HepG2 (cell line): ENCODE results near the gene PPA2. TPM values are rescaled to one million over a fixed set of nuclear protein-coding genes. Genes with fewer than 3 reads are reported as not detected.
A peak's percentile ranks its signal among the peaks of the same experiment; 100 is the strongest.

Source experiments
- ATAC-seq: fragments of 200-7000 bp; cut with Tn5 transposase; 3 replicates; pipeline ENCODE4 v1.9.1; 2020; ENCODE audit warnings: mild to moderate bottlenecking, moderate library complexity
- BruUV-seq: library from RNA; stranded (reverse); fragments of 400-500 nt; replicated peaks from 2 replicates; lab custom pipeline; 2021; lab: Mats Ljungman, UMichigan
- CTCF ChIA-PET: fragments of 300-600 bp; formaldehyde crosslinking; extraction: SDS; loops from one replicate; lab custom pipeline; 2021; ENCODE audit warnings: low total read pairs, inconsistent platforms, low intra/inter-chr PET ratio; lab: Yijun Ruan, JAX
- POLR2A ChIA-PET: fragments of 350-600 bp; sonication (Branson Sonifier 250); formaldehyde crosslinking; loops from one replicate; lab custom pipeline; 2020; ENCODE audit warnings: antibody characterized with exemption, inconsistent platforms; lab: Yijun Ruan, JAX
- DNase-seq: peaks from one replicate; pipeline ENCODE4 v3.0.0-alpha.2; 2015; ENCODE audit warnings: low spot score
- FAIRE-seq: peaks from 3 replicates; lab custom pipeline; 2011; peaks lifted over from hg19 to GRCh38; lab: Jason Lieb, UNC
- H2AFZ ChIP-seq: one replicate; pipeline ENCODE4 v1.6.1; 2011; ENCODE audit warnings: low read length, inconsistent platforms
- H3K27ac ChIP-seq: fragments of 300-600 bp; 3 replicates; pipeline ENCODE4 v1.8.0; 2011; ENCODE audit warnings: mixed run types, mild to moderate bottlenecking, mixed read lengths, low read length, inconsistent platforms; ENCODE audit not compliant: insufficient read depth; ENCODE audit errors: extremely low read length
- H3K27me3 ChIP-seq, 2 experiments: fragments of 200-600 bp in 1 of 2; 2 replicates in 1 of 2; 3 replicates in 1 of 2; pipeline versions ENCODE4 v1.6.0 to v1.8.0; 2011; ENCODE audit warnings: low read length in 2 of 2, mild to moderate bottlenecking in 2 of 2, moderate library complexity in 2 of 2, inconsistent platforms in 1 of 2; ENCODE audit not compliant: insufficient read depth in 2 of 2, control insufficient read depth in 1 of 2
- H3K36me3 ChIP-seq, 2 experiments: fragments of 200-600 bp in 1 of 2; replicated peaks in 1 of 2; 2 replicates in 1 of 2; 3 replicates in 1 of 2; pipeline versions ENCODE4 v1.5.1 to v1.8.0; 2011; ENCODE audit warnings: low read length in 2 of 2, inconsistent platforms in 1 of 2; ENCODE audit not compliant: insufficient read depth in 2 of 2, control insufficient read depth in 1 of 2
- H3K4me1 ChIP-seq: 2 replicates; pipeline ENCODE4 v1.5.1; 2012; ENCODE audit warnings: low read length, inconsistent platforms; ENCODE audit not compliant: insufficient read depth
- H3K4me2 ChIP-seq: 2 replicates; pipeline ENCODE4 v1.6.0; 2011; ENCODE audit warnings: low read depth, low read length, inconsistent platforms
- H3K4me3 ChIP-seq, 3 experiments: fragments of 200-600 bp in 1 of 3; sonication (generic), shearing (Covaris generic) in 1 of 3; replicated peaks in 1 of 3; 2 replicates each; pipeline ENCODE4 v1.5.1; 2011 to 2016; ENCODE audit warnings: low read length in 3 of 3, inconsistent platforms in 2 of 3, low read depth in 2 of 3, mild to moderate bottlenecking in 2 of 3, control low read depth in 1 of 3, mixed read lengths in 1 of 3; ENCODE audit not compliant: insufficient read depth in 1 of 3
- H3K79me2 ChIP-seq: one replicate; pipeline ENCODE4 v1.6.1; 2011; ENCODE audit warnings: low read length, inconsistent platforms; ENCODE audit not compliant: insufficient read depth
- H3K9ac ChIP-seq: 2 replicates; pipeline ENCODE4 v1.6.0; 2011; ENCODE audit warnings: mild to moderate bottlenecking, low read depth, low read length, inconsistent platforms; ENCODE audit not compliant: insufficient read depth
- H3K9me3 ChIP-seq: 2 replicates; pipeline ENCODE4 v1.5.1; 2012; ENCODE audit warnings: mild to moderate bottlenecking, low read length
- H4K20me1 ChIP-seq: 2 replicates; pipeline ENCODE4 v1.6.0; 2011; ENCODE audit warnings: inconsistent platforms, mild to moderate bottlenecking, low read length, moderate library complexity; ENCODE audit not compliant: insufficient read depth
- BCLAF1 ChIP-seq: fragments of 450-650 bp; IDR thresholded peaks from 2 replicates; pipeline ENCODE4 v1.6.1; 2017; ENCODE audit warnings: mild to moderate bottlenecking
- FOXP1 ChIP-seq, 2 experiments: fragments of 450-650 bp in 1 of 2; IDR thresholded peaks; 2 replicates each; pipeline ENCODE4 v1.6.1; 2017 to 2018; ENCODE audit warnings: antibody characterized with exemption in 1 of 2
- MIER3 ChIP-seq: IDR thresholded peaks from 2 replicates; pipeline ENCODE4 v1.6.1; 2016; ENCODE audit warnings: missing compliant biosample characterization, borderline replicate concordance
- NFE2 ChIP-seq: sonication (generic); formaldehyde crosslinking; IDR thresholded peaks from 2 replicates; pipeline ENCODE4 v1.4.0; 2020; ENCODE audit warnings: missing genetic modification reagents
- NFYB ChIP-seq: sonication (generic); formaldehyde crosslinking; IDR thresholded peaks from 2 replicates; pipeline ENCODE4 v1.4.0; 2020; ENCODE audit warnings: missing genetic modification reagents
- ZNF10 ChIP-seq: sonication (generic); formaldehyde crosslinking; IDR thresholded peaks from 2 replicates; pipeline ENCODE4 v1.4.0; 2020; ENCODE audit warnings: mild to moderate bottlenecking, low read depth, missing genetic modification reagents, borderline replicate concordance
- ZNF121 ChIP-seq: sonication (generic); formaldehyde crosslinking; IDR thresholded peaks from 2 replicates; pipeline ENCODE4 v1.5.0; 2020; ENCODE audit warnings: mild to moderate bottlenecking, missing genetic modification reagents
- ZNF160 ChIP-seq: sonication (generic); formaldehyde crosslinking; IDR thresholded peaks from 2 replicates; pipeline ENCODE4 v1.8.0; 2022; ENCODE audit warnings: mild to moderate bottlenecking, inconsistent platforms, missing genetic modification reagents
- ZNF281 ChIP-seq: sonication (generic); formaldehyde crosslinking; IDR thresholded peaks from 2 replicates; pipeline ENCODE4 v1.4.0; 2020; ENCODE audit warnings: missing genetic modification reagents, borderline replicate concordance
- ZNF333 ChIP-seq: sonication (generic); formaldehyde crosslinking; IDR thresholded peaks from 2 replicates; pipeline ENCODE4 v1.4.0; 2020; ENCODE audit warnings: mild to moderate bottlenecking, missing genetic modification reagents, borderline replicate concordance
- ZNF33A ChIP-seq: sonication (generic); formaldehyde crosslinking; IDR thresholded peaks from 2 replicates; pipeline ENCODE4 v1.5.1; 2020; ENCODE audit warnings: missing genetic modification reagents, mild to moderate bottlenecking, moderate library complexity, borderline replicate concordance
- ZNF513 ChIP-seq: sonication (generic); formaldehyde crosslinking; conservative IDR thresholded peaks from 2 replicates; pipeline ENCODE4 v1.5.0; 2020; ENCODE audit warnings: missing genetic modification reagents
- ZNF577 ChIP-seq: sonication (generic); formaldehyde crosslinking; IDR thresholded peaks from 2 replicates; pipeline ENCODE4 v1.4.0; 2020; ENCODE audit warnings: mild to moderate bottlenecking, low read depth, missing genetic modification reagents, borderline replicate concordance
- ZNF678 ChIP-seq: sonication (generic); formaldehyde crosslinking; IDR thresholded peaks from 2 replicates; pipeline ENCODE4 v1.4.0; 2020; ENCODE audit warnings: mild to moderate bottlenecking, missing genetic modification reagents
- ZSCAN5A ChIP-seq: sonication (generic); formaldehyde crosslinking; IDR thresholded peaks from 2 replicates; pipeline ENCODE4 v1.8.0; 2022; ENCODE audit warnings: mild to moderate bottlenecking, missing genetic modification reagents, borderline replicate concordance
- WGBS: methylation state at CpG from one replicate; pipeline ENCODE4 v1.1.6; 2017; ENCODE audit warnings: low lambda C conversion rate; 5-methylcytosine and 5-hydroxymethylcytosine counted together
- in situ Hi-C: cut with HindIII; loops from 2 replicates; pipeline ENCODE4 v1.10.0; 2017; ENCODE audit warnings: low pct_unique_long_range_greater_than_20kb; ENCODE audit not compliant: extremely low pct_ligation_motif_present
- intact Hi-C: fragments of 100-400 bp; cut with micrococcal nuclease; formaldehyde crosslinking; loops from one replicate; pipeline ENCODE4 v1.10.0; 2022; ENCODE audit not compliant: unreplicated experiment
- polyA plus RNA-seq, 8 experiments: library from polyadenylated mRNA; depleted of rRNA in 3 of 8; stranded (reverse) in 7 of 8; unstranded in 1 of 8; fragments of >200 nt; fragmentation: Illumina TruSeq in 4 of 8; extraction: Trizol in 4 of 8; gene quantifications; 2 replicates each; pipeline versions ENCODE4 v1.2.1 to v1.2.3, GENCODE V29; 2011 to 2016; ENCODE audit warnings: low read depth in 4 of 8, missing spikeins in 1 of 8, mixed read lengths in 1 of 8; ENCODE audit not compliant: insufficient read depth in 1 of 8
- total RNA-seq, 5 experiments: library from RNA; depleted of rRNA; stranded (reverse); fragments of >200 nt; fragmentation: Illumina TruSeq; extraction: Trizol; gene quantifications; 2 replicates each; pipeline ENCODE4 v1.2.3, GENCODE V29; 2016; ENCODE audit warnings: low read depth in 1 of 5

The PPA2 gene
- total and polyA plus RNA-seq, 2 of the 13 experiments (the other 11 are each of a cell fraction or from before 2014, with no cell fraction given) = 44.2 to 70.6 TPM

GRCh38 chr4:105474099-105474518, 247 bp upstream of the PPA2 start:
- 24% methylated on average over 12 of the region's 23 CpGs for WGBS
- peak overlapping the region; percentile 86 for H3K27ac ChIP-seq
- H3K36me3 ChIP-seq = no peaks in the 10 kb centered on the region
- ChIA-PET POLR2A (interaction anchor here (0.6 to 2.0 kb wide), 13 partner anchors 8 to 337 kb away, joined by 3 to 14 read pairs (median 4); partner anchors contain the start of gene TET2), CTCF (interaction anchor here (0.7 to 3.9 kb wide), 2 partner anchors 328 to 334 kb away, joined by 4 to 53 read pairs; partner anchors contain the start of gene TET2)
- intact Hi-C loops (loop anchor here (5.0 kb wide), 2 partner anchors 52 to 222 kb away; no protein-coding TSS in a partner anchor), in situ Hi-C loops (loop anchor here (5.0 to 25.0 kb wide), 2 partner anchors 332 to 562 kb away; no protein-coding TSS in a partner anchor)
- H3K27me3 ChIP-seq = no peaks in the 10 kb centered on the region; a peak in 1 of 5 replicates
- peak overlapping the region; percentile 87; the same call in 1 of the 2 replicates for H3K9ac ChIP-seq
- peak overlapping the region in 2 of 3 experiments; percentile 69 to 88; a peak in 4 of 6 replicates for H3K4me3 ChIP-seq
- peak; percentile 2 for ATAC-seq
- peaks cover 41% of the 10 kb centered on the region for H3K79me2 ChIP-seq
- no peak for FAIRE-seq
- H2AFZ ChIP-seq = no peak overlapping the region
- peaks cover 24% of the 10 kb centered on the region for H3K4me1 ChIP-seq
- peaks cover 5% of the 10 kb centered on the region; the same call in 1 of the 2 replicates for H4K20me1 ChIP-seq
- H3K9me3 ChIP-seq = no peaks in the 10 kb centered on the region
- BruUV-seq = no TSS peak
- DNase-seq = peak; percentile 79
- peak overlapping the region; percentile 87 for H3K4me2 ChIP-seq
- TF ChIP-seq ZNF10 (CRISPR knock-in tag) (no peak), ZNF160 (CRISPR knock-in tag) (no peak), ZNF577 (CRISPR knock-in tag) (no peak), ZNF678 (CRISPR knock-in tag) (no peak), ZNF333 (CRISPR knock-in tag) (no peak), ZNF513 (CRISPR knock-in tag) (no peak), ZSCAN5A (CRISPR knock-in tag) (no peak), MIER3 (CRISPR knock-in tag) (no peak), NFE2 (CRISPR knock-in tag) (no peak), BCLAF1 (no peak), ZNF33A (0 out of 2 replicates have a peak, but pooled peaks have one; percentile 9), NFYB (CRISPR knock-in tag) (no peak), FOXP1 (IDR thresholded peaks at IDR 0.05) (no peak), FOXP1 (CRISPR knock-in tag; IDR thresholded peaks at IDR 0.05) (no peak), ZNF281 (CRISPR knock-in tag) (no peak), ZNF121 (no peak)
